ENCODE results near the gene LRIT1.

DNA sequence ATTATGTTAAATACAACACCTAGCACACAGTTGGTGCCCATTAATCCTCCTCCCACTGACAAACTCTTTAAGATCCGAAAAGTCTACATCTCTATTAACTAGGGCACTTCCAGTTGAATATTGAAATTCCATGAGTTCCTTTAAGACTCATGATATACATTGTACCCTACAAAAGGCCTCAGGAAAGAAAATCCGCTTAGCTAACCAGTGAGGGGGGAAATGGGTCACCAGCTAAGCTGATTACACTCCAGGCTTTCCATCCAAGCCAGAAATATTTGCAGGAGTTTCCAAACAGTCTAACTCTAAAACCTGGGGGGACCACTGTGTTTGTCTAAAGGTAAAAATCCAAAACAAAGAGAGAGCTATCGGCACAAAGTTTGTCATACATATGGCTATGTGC is 14.7 kb downstream of the LRIT1 start:
- TF ChIP-seq GATA3 (IDR thresholded peaks at IDR 0.05; ENCODE audit: low read depth, low read length) = no peak
- TF ChIP-seq GATA2 (IDR thresholded peaks at IDR 0.05; ENCODE audit: low read depth, low read length) = no peak
